Measurements from ENCODE around the gene ORMDL3.

Gene ORMDL3

GRCh38 chr17:39871801-39872200, 55.6 kb downstream of the ORMDL3 start:
- no peak for DNase-seq (ENCODE audit: low read depth in 2 of 2)
